ENCODE data around the gene ACTN1. TPM values are rescaled to one million over a fixed set of nuclear protein-coding genes. Genes with fewer than 3 reads are reported as not detected.

The ACTN1 gene
- total RNA-seq, 1 donor: 1,023 TPM

- H3K4me3 ChIP-seq (ENCODE audit: low read depth, low read length): no peak overlapping the region
- no peak for TF ChIP-seq CTCF (IDR thresholded peaks at IDR 0.05; ENCODE audit: insufficient read depth, low read depth, low read length)
- DNase-seq (ENCODE audit: low read depth): no peak
Observed at GRCh38 chr14:68921666-68922065, 57.4 kb downstream of the ACTN1 start.

GRCh38 chr14:68921049-68921448, 58.1 kb downstream of the ACTN1 start:
- no peak for TF ChIP-seq CTCF (IDR thresholded peaks at IDR 0.05; ENCODE audit: insufficient read depth, low read depth, low read length)
- H3K4me3 ChIP-seq (ENCODE audit: low read depth, low read length): no peak overlapping the region
- no peak for DNase-seq (ENCODE audit: low read depth)

- no peak for TF ChIP-seq CTCF (IDR thresholded peaks at IDR 0.05; ENCODE audit: insufficient read depth, low read depth, low read length)
- DNase-seq (ENCODE audit: low read depth): no peak
- H3K4me3 ChIP-seq (ENCODE audit: low read depth, low read length): no peak overlapping the region
Observed at GRCh38 chr14:68919129-68919927, 59.8 kb downstream of the ACTN1 start.

GRCh38 chr14:68918612-68919011, 60.5 kb downstream of the ACTN1 start:
- no peak overlapping the region for H3K4me3 ChIP-seq (ENCODE audit: low read depth, low read length)
- no peak for DNase-seq (ENCODE audit: low read depth)
- TF ChIP-seq CTCF (IDR thresholded peaks at IDR 0.05; ENCODE audit: insufficient read depth, low read depth, low read length): no peak

GRCh38 chr14:68916358-68916941, 62.7 kb downstream of the ACTN1 start:
- H3K4me3 ChIP-seq (ENCODE audit: low read depth, low read length): no peak overlapping the region
- no peak for TF ChIP-seq CTCF (IDR thresholded peaks at IDR 0.05; ENCODE audit: insufficient read depth, low read depth, low read length)
- DNase-seq (ENCODE audit: low read depth): no peak

- H3K4me3 ChIP-seq (ENCODE audit: low read depth, low read length): no peak overlapping the region
- DNase-seq (ENCODE audit: low read depth): no peak
- TF ChIP-seq CTCF (IDR thresholded peaks at IDR 0.05; ENCODE audit: insufficient read depth, low read depth, low read length): no peak
Observed at GRCh38 chr14:68913516-68913915, 65.6 kb downstream of the ACTN1 start.
